ENCODE results near the gene MEI1.
"Not testable (repeated sequence)": the region's sequence is repeated elsewhere in the genome, so short reads cannot be mapped to it uniquely, and the experiment has no call there.

MEI1 gene

GRCh38 chr22:41725510-41726110, 26.3 kb downstream of the MEI1 start:
- Histone ChIP-seq H3K9ac (ENCODE audit: low read length) (no peak overlapping the region), H3K36me3 (ENCODE audit: control insufficient read depth, insufficient read depth, low read length) (no peaks in the 10 kb centered on the region)

GRCh38 chr22:41731609-41732008, 32.3 kb downstream of the MEI1 start:
- Histone ChIP-seq H3K27ac (ENCODE audit: low read depth, low read length) (no peak overlapping the region), H3K27me3 (ENCODE audit: control insufficient read depth, insufficient read depth, low read length) (no peaks in the 10 kb centered on the region), H3K4me1 (ENCODE audit: control insufficient read depth, insufficient read depth, low read length) (no peaks in the 10 kb centered on the region), H3K9ac (ENCODE audit: low read length) (no peak overlapping the region), H3K36me3 (ENCODE audit: control insufficient read depth, insufficient read depth, low read length) (no peaks in the 10 kb centered on the region), H3K4me3 (ENCODE audit: low read length) (no peak overlapping the region)

More at GRCh38 chr22:41725510-41726110, 26.3 kb downstream of the MEI1 start:
- no peaks in the 10 kb centered on the region for H3K4me1 ChIP-seq (ENCODE audit: control insufficient read depth, insufficient read depth, low read length)
- H3K27me3 ChIP-seq (ENCODE audit: control insufficient read depth, insufficient read depth, low read length) = no peaks in the 10 kb centered on the region
- H3K4me3 ChIP-seq (ENCODE audit: low read length) = no peak overlapping the region
- no peak overlapping the region for H3K27ac ChIP-seq (ENCODE audit: low read depth, low read length)

GRCh38 chr22:41732096-41732772, 32.9 kb downstream of the MEI1 start:
- Histone ChIP-seq H3K4me3 (ENCODE audit: low read length) (no peak overlapping the region), H3K36me3 (ENCODE audit: control insufficient read depth, insufficient read depth, low read length) (no peaks in the 10 kb centered on the region), H3K27me3 (ENCODE audit: control insufficient read depth, insufficient read depth, low read length) (no peaks in the 10 kb centered on the region), H3K9ac (ENCODE audit: low read length) (no peak overlapping the region), H3K4me1 (ENCODE audit: control insufficient read depth, insufficient read depth, low read length) (no peaks in the 10 kb centered on the region), H3K27ac (ENCODE audit: low read depth, low read length) (no peak overlapping the region)

GRCh38 chr22:41733241-41733640, 33.9 kb downstream of the MEI1 start:
- H3K4me1 ChIP-seq (ENCODE audit: control insufficient read depth, insufficient read depth, low read length); H3K27ac ChIP-seq (ENCODE audit: low read depth, low read length); H3K27me3 ChIP-seq (ENCODE audit: control insufficient read depth, insufficient read depth, low read length): not testable (repeated sequence)

GRCh38 chr22:41739576-41739975, 40.3 kb downstream of the MEI1 start:
- H3K9ac ChIP-seq (ENCODE audit: low read length) = no peak overlapping the region
- H3K27ac ChIP-seq (ENCODE audit: low read depth, low read length) = no peak overlapping the region
- H3K4me3 ChIP-seq (ENCODE audit: low read length) = no peak overlapping the region
- H3K4me1 ChIP-seq (ENCODE audit: control insufficient read depth, insufficient read depth, low read length) = no peaks in the 10 kb centered on the region
- H3K27me3 ChIP-seq (ENCODE audit: control insufficient read depth, insufficient read depth, low read length) = no peaks in the 10 kb centered on the region
- no peaks in the 10 kb centered on the region for H3K36me3 ChIP-seq (ENCODE audit: control insufficient read depth, insufficient read depth, low read length)

More at GRCh38 chr22:41733241-41733640, 33.9 kb downstream of the MEI1 start:
- not testable (repeated sequence) for H3K36me3 ChIP-seq (ENCODE audit: control insufficient read depth, insufficient read depth, low read length); H3K9ac ChIP-seq (ENCODE audit: low read length); H3K4me3 ChIP-seq (ENCODE audit: low read length)

- Histone ChIP-seq H3K27me3 (ENCODE audit: control insufficient read depth, insufficient read depth, low read length) (no peaks in the 10 kb centered on the region), H3K9ac (ENCODE audit: low read length) (no peak overlapping the region), H3K4me3 (ENCODE audit: low read length) (no peak overlapping the region), H3K36me3 (ENCODE audit: control insufficient read depth, insufficient read depth, low read length) (no peaks in the 10 kb centered on the region), H3K27ac (ENCODE audit: low read depth, low read length) (no peak overlapping the region), H3K4me1 (ENCODE audit: control insufficient read depth, insufficient read depth, low read length) (no peaks in the 10 kb centered on the region)
Observed at GRCh38 chr22:41742918-41743317, 43.6 kb downstream of the MEI1 start.

- Histone ChIP-seq H3K27ac (ENCODE audit: low read depth, low read length) (no peak overlapping the region), H3K9ac (ENCODE audit: low read length) (no peak overlapping the region), H3K4me1 (ENCODE audit: control insufficient read depth, insufficient read depth, low read length) (no peaks in the 10 kb centered on the region), H3K36me3 (ENCODE audit: control insufficient read depth, insufficient read depth, low read length) (no peaks in the 10 kb centered on the region), H3K27me3 (ENCODE audit: control insufficient read depth, insufficient read depth, low read length) (no peaks in the 10 kb centered on the region), H3K4me3 (ENCODE audit: low read length) (no peak overlapping the region)
Observed at GRCh38 chr22:41745968-41746367, 46.7 kb downstream of the MEI1 start.

- no peaks in the 10 kb centered on the region for H3K36me3 ChIP-seq (ENCODE audit: control insufficient read depth, insufficient read depth, low read length)
Observed at GRCh38 chr22:41746567-41747400, 47.5 kb downstream of the MEI1 start.

GRCh38 chr22:41752011-41752970, 53.0 kb downstream of the MEI1 start:
- H3K27ac ChIP-seq (ENCODE audit: low read depth, low read length) = no peak overlapping the region
- no peaks in the 10 kb centered on the region for H3K4me1 ChIP-seq (ENCODE audit: control insufficient read depth, insufficient read depth, low read length)
- H3K27me3 ChIP-seq (ENCODE audit: control insufficient read depth, insufficient read depth, low read length) = no peaks in the 10 kb centered on the region
- no peak overlapping the region for H3K4me3 ChIP-seq (ENCODE audit: low read length)
- no peaks in the 10 kb centered on the region for H3K36me3 ChIP-seq (ENCODE audit: control insufficient read depth, insufficient read depth, low read length)
- no peak overlapping the region for H3K9ac ChIP-seq (ENCODE audit: low read length)

More at GRCh38 chr22:41746567-41747400, 47.5 kb downstream of the MEI1 start:
- Histone ChIP-seq H3K27me3 (ENCODE audit: control insufficient read depth, insufficient read depth, low read length) (no peaks in the 10 kb centered on the region), H3K4me3 (ENCODE audit: low read length) (no peak overlapping the region), H3K4me1 (ENCODE audit: control insufficient read depth, insufficient read depth, low read length) (no peaks in the 10 kb centered on the region), H3K27ac (ENCODE audit: low read depth, low read length) (no peak overlapping the region), H3K9ac (ENCODE audit: low read length) (no peak overlapping the region)

- Histone ChIP-seq H3K9ac (ENCODE audit: low read length) (no peak overlapping the region), H3K36me3 (ENCODE audit: control insufficient read depth, insufficient read depth, low read length) (no peaks in the 10 kb centered on the region), H3K27me3 (ENCODE audit: control insufficient read depth, insufficient read depth, low read length) (no peaks in the 10 kb centered on the region), H3K27ac (ENCODE audit: low read depth, low read length) (no peak overlapping the region), H3K4me3 (ENCODE audit: low read length) (no peak overlapping the region), H3K4me1 (ENCODE audit: control insufficient read depth, insufficient read depth, low read length) (no peaks in the 10 kb centered on the region)
Observed at GRCh38 chr22:41753984-41754383, 54.7 kb downstream of the MEI1 start.

- Histone ChIP-seq H3K36me3 (ENCODE audit: control insufficient read depth, insufficient read depth, low read length) (no peaks in the 10 kb centered on the region), H3K27ac (ENCODE audit: low read depth, low read length) (no peak overlapping the region), H3K4me3 (ENCODE audit: low read length) (no peak overlapping the region), H3K4me1 (ENCODE audit: control insufficient read depth, insufficient read depth, low read length) (no peaks in the 10 kb centered on the region), H3K9ac (ENCODE audit: low read length) (no peak overlapping the region), H3K27me3 (ENCODE audit: control insufficient read depth, insufficient read depth, low read length) (no peaks in the 10 kb centered on the region)
Observed at GRCh38 chr22:41757502-41757901, 58.2 kb downstream of the MEI1 start.

- H3K36me3 ChIP-seq (ENCODE audit: control insufficient read depth, insufficient read depth, low read length) = no peaks in the 10 kb centered on the region
- no peak overlapping the region for H3K27ac ChIP-seq (ENCODE audit: low read depth, low read length)
- H3K4me3 ChIP-seq (ENCODE audit: low read length) = no peak overlapping the region
- H3K4me1 ChIP-seq (ENCODE audit: control insufficient read depth, insufficient read depth, low read length) = no peaks in the 10 kb centered on the region
- H3K27me3 ChIP-seq (ENCODE audit: control insufficient read depth, insufficient read depth, low read length) = no peaks in the 10 kb centered on the region
- no peak overlapping the region for H3K9ac ChIP-seq (ENCODE audit: low read length)
Observed at GRCh38 chr22:41758231-41758630, 58.9 kb downstream of the MEI1 start.

Measured in rectal smooth muscle tissue (tissue), 1 donor.